PC-9 (cell line): Measurements from ENCODE around the gene TTLL3. TPM values are rescaled to one million over a fixed set of nuclear protein-coding genes. Genes with fewer than 3 reads are reported as not detected.

Experiments
- BruUV-seq: library from RNA; stranded (reverse); fragments of 400-500 nt; replicated peaks from 2 replicates; lab custom pipeline; 2021; lab: Mats Ljungman, UMichigan
- CTCF ChIA-PET: fragments of 300-600 bp; sonication (Branson Sonifier 250); formaldehyde crosslinking; loops from one replicate; lab custom pipeline; 2022; ENCODE audit warnings: antibody characterized with exemption; lab: Charles Lee
- POLR2A ChIA-PET: fragments of 300-600 bp; sonication (Branson Sonifier 250); formaldehyde crosslinking; loops from one replicate; lab custom pipeline; 2022; ENCODE audit warnings: antibody characterized with exemption; ENCODE audit not compliant: unreplicated experiment; lab: Charles Lee
- DNase-seq, 2 experiments: peaks; one replicate each; pipeline versions ENCODE4 v3.0.0 to v3.0.0-alpha.2; 2015 to 2022; ENCODE audit warnings: mixed read lengths in 1 of 2
- H2AFZ ChIP-seq: fragments of 200-600 bp; sonication (generic); 2 replicates; pipeline ENCODE4 v1.8.1; 2017; ENCODE audit warnings: antibody characterized with exemption
- H3F3A ChIP-seq: fragments of 200-600 bp; sonication (generic); 2 replicates; pipeline ENCODE4 v1.8.1; 2017; ENCODE audit warnings: antibody characterized with exemption, mild to moderate bottlenecking, low read depth; ENCODE audit not compliant: insufficient read depth
- H3K27ac ChIP-seq: fragments of 200-600 bp; sonication (generic); 2 replicates; pipeline ENCODE4 v1.6.1; 2016; ENCODE audit warnings: mixed run types
- H3K27me3 ChIP-seq: fragments of 200-600 bp; sonication (generic); 2 replicates; pipeline ENCODE4 v1.6.1; 2016; ENCODE audit warnings: low read depth, mixed run types; ENCODE audit not compliant: insufficient read depth
- H3K36me3 ChIP-seq: fragments of 200-600 bp; sonication (generic); 2 replicates; pipeline ENCODE4 v1.6.1; 2016; ENCODE audit warnings: low read depth, mixed run types
- H3K4me1 ChIP-seq: fragments of 200-600 bp; sonication (generic); replicated peaks from 2 replicates; pipeline ENCODE4 v1.6.1; 2016; ENCODE audit warnings: mixed run types; ENCODE audit not compliant: insufficient read depth
- H3K4me2 ChIP-seq: fragments of 200-600 bp; sonication (generic); 2 replicates; pipeline ENCODE4 v1.6.1; 2017; ENCODE audit warnings: mixed run types
- H3K4me3 ChIP-seq: fragments of 200-600 bp; sonication (generic); 2 replicates; pipeline ENCODE4 v1.6.1; 2016; ENCODE audit warnings: mixed run types
- H3K79me2 ChIP-seq: fragments of 200-600 bp; sonication (generic); 2 replicates; pipeline ENCODE4 v1.6.1; 2017; ENCODE audit warnings: low read depth, mixed run types
- H3K9me2 ChIP-seq: fragments of 200-600 bp; sonication (generic); 2 replicates; pipeline ENCODE4 v1.8.1; 2017; ENCODE audit warnings: mild to moderate bottlenecking; ENCODE audit not compliant: insufficient read depth
- H3K9me3 ChIP-seq: fragments of 200-600 bp; sonication (generic); 2 replicates; pipeline ENCODE4 v1.8.1; 2016; ENCODE audit warnings: low read depth; ENCODE audit not compliant: insufficient read depth
- H4K20me1 ChIP-seq: fragments of 200-600 bp; sonication (generic); 2 replicates; pipeline ENCODE4 v1.8.1; 2017; ENCODE audit not compliant: insufficient read depth
- CTCF ChIP-seq: fragments of 200-600 bp; sonication (generic); conservative IDR thresholded peaks from 2 replicates; pipeline ENCODE4 v1.6.1; 2017; ENCODE audit warnings: mixed run types, antibody characterized with exemption, mild to moderate bottlenecking, moderate library complexity
- EZH2 ChIP-seq: fragments of 200-600 bp; sonication (generic); IDR thresholded peaks from 2 replicates; pipeline ENCODE4 v1.8.0; 2017; ENCODE audit warnings: antibody characterized with exemption, low read depth
- intact Hi-C: fragments of 100-400 bp; cut with micrococcal nuclease; formaldehyde crosslinking; loops from one replicate; pipeline ENCODE4 v1.10.0; 2022; ENCODE audit not compliant: unreplicated experiment
- total RNA-seq: library from RNA; stranded (reverse); gene quantifications from 2 replicates; pipeline ENCODE4 v1.2.3, GENCODE V29; 2021

Gene TTLL3
- total RNA-seq, 1 experiment from 2014 or later, result 21.7 TPM

GRCh38 chr3:9780910-9781309 lies 29.2 kb upstream of the TTLL3 start:
- no TSS peak for BruUV-seq
- no peaks in the 10 kb centered on the region for H3K4me1 ChIP-seq
- H3K27me3 ChIP-seq, result no peaks in the 10 kb centered on the region
- TF ChIP-seq CTCF, result no peak
- no peak for TF ChIP-seq EZH2
- H4K20me1 ChIP-seq, result no peaks in the 10 kb centered on the region; the same call in 1 of the 2 replicates
- ChIA-PET CTCF (no interaction called here), POLR2A (interaction anchor here (0.7 kb wide), 1 partner anchor 23 kb away, joined by 4 read pairs; no protein-coding TSS in a partner anchor)
- H3K9me3 ChIP-seq, result no peaks in the 10 kb centered on the region
- H3K79me2 ChIP-seq, result no peaks in the 10 kb centered on the region
- no peaks in the 10 kb centered on the region for H3K9me2 ChIP-seq
- H2AFZ ChIP-seq, result no peak overlapping the region
- DNase-seq, result no peak
- no peaks in the 10 kb centered on the region for H3K36me3 ChIP-seq
- intact Hi-C loops, result no loop called here
- H3K4me2 ChIP-seq, result no peak overlapping the region
- no peak overlapping the region for H3K27ac ChIP-seq
- H3F3A ChIP-seq, result 0 out of 2 replicates have a peak, but pooled peaks cover 3% of the 10 kb centered on the region
- H3K4me3 ChIP-seq, result no peak overlapping the region

- no peak for DNase-seq
- no peaks in the 10 kb centered on the region for H3K9me2 ChIP-seq
- H3K4me2 ChIP-seq, result no peak overlapping the region
- peaks cover 2% of the 10 kb centered on the region for H3K36me3 ChIP-seq
- ChIA-PET CTCF (no interaction called here), POLR2A (interaction anchor here (0.5 to 0.7 kb wide), 2 partner anchors 9 to 152 kb away, joined by 3 to 9 read pairs; partner anchors contain the start of gene CRELD1)
- no peak for TF ChIP-seq CTCF
- no peak for TF ChIP-seq EZH2
- no peaks in the 10 kb centered on the region for H4K20me1 ChIP-seq
- no peak overlapping the region for H3K4me3 ChIP-seq
- no peaks in the 10 kb centered on the region for H3K4me1 ChIP-seq
- no peaks in the 10 kb centered on the region for H3K79me2 ChIP-seq
- H3K9me3 ChIP-seq, result no peaks in the 10 kb centered on the region
- no peak overlapping the region for H3K27ac ChIP-seq
- H3F3A ChIP-seq, result 0 out of 2 replicates have a peak, but pooled peaks cover 3% of the 10 kb centered on the region
- intact Hi-C loops, result no loop called here
- no peak overlapping the region for H2AFZ ChIP-seq
- H3K27me3 ChIP-seq, result no peaks in the 10 kb centered on the region
- BruUV-seq, result no TSS peak
Measured at GRCh38 chr3:9781551-9781950, 28.5 kb upstream of the TTLL3 start.

DNA sequence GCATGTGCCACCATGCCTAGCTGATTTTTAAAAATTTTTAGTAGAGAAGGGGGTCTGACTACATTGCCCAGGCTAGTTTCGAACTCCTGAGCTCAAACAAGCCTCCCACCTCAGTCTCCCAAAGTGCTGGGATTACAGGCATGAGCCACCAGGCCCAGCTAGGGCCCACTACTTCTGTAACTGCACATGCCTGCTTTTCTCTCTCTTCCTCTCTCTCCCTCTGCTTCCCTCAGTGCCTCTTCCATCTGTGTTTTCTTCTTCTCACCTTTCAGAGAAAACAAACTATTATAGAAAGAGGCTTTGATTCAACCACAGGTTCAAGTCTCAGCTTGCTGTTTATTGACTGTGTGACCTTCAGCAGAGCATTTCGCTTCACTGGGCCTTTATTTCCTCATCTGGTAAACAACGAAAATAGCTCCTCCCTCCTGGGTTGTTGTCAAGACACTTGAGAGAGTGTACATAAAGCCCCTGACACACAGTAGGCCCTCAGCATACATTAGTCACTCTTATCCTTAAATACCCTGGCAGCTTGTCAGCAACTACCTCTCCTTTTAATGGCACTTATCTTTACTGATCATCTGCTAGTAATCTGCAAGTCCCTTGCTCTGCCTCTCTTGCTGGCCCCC lies 28.0 kb upstream of the TTLL3 start:
- intact Hi-C loops, result no loop called here
- no peak for TF ChIP-seq CTCF
- no peak for TF ChIP-seq EZH2
- Histone ChIP-seq H3K79me2 (no peaks in the 10 kb centered on the region), H3K4me1 (no peaks in the 10 kb centered on the region), H3K9me2 (no peaks in the 10 kb centered on the region), H3K27me3 (no peaks in the 10 kb centered on the region), H3K27ac (no peak overlapping the region), H3K36me3 (peaks cover 8% of the 10 kb centered on the region), H3K4me2 (no peak overlapping the region), H2AFZ (no peak overlapping the region), H3K9me3 (no peaks in the 10 kb centered on the region), H3F3A (0 out of 2 replicates have a peak, but pooled peaks cover 3% of the 10 kb centered on the region), H4K20me1 (no peaks in the 10 kb centered on the region), H3K4me3 (no peak overlapping the region)
- DNase-seq, result no peak
- CTCF ChIA-PET, result no interaction called here
- POLR2A ChIA-PET, result interaction anchor here (0.5 to 0.7 kb wide), 2 partner anchors 9 to 152 kb away, joined by 3 to 9 read pairs; partner anchors contain the start of gene CRELD1
- no TSS peak for BruUV-seq
